Measurements from ENCODE around the gene NUTM2D.
"Not testable (repeated sequence)": the region's sequence is repeated elsewhere in the genome, so short reads cannot be mapped to it uniquely, and the experiment has no call there.

DNA sequence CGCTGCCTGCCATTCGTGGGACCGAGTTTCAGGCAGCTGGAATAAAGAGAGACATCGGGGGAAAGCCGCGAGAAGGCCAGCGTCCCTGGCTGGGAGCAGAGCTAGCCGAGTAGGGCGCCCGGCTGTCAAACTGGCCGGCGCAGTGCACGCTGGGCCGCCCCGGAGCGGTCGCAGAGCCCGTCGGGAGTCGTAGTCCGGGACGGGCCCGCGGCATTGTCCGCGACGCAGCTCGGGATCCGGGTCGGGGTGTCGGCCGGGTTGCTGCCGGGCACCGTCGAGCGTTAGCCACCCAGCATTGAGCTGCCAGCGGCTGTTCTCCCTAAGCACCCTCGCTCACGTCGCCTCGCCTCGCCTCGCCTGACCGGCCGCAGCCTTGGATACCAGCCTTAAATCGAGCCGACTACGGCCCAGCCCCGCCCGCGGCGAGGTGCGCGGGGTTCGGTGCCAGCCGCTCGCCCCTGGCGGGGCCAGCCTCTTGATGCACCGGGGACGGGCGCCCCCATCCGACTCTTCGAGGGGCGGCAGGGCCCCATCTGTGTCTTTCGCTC is 14.8 kb upstream of the NUTM2D start:
- TF ChIP-seq, protein P1, sequence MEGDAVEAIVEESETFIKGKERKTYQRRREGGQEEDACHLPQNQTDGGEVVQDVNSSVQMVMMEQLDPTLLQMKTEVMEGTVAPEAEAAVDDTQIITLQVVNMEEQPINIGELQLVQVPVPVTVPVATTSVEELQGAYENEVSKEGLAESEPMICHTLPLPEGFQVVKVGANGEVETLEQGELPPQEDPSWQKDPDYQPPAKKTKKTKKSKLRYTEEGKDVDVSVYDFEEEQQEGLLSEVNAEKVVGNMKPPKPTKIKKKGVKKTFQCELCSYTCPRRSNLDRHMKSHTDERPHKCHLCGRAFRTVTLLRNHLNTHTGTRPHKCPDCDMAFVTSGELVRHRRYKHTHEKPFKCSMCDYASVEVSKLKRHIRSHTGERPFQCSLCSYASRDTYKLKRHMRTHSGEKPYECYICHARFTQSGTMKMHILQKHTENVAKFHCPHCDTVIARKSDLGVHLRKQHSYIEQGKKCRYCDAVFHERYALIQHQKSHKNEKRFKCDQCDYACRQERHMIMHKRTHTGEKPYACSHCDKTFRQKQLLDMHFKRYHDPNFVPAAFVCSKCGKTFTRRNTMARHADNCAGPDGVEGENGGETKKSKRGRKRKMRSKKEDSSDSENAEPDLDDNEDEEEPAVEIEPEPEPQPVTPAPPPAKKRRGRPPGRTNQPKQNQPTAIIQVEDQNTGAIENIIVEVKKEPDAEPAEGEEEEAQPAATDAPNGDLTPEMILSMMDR (IDR thresholded peaks at IDR 0.05; ENCODE audit: low read length): peak; percentile 13; the same call in 1 of the 2 replicates
- not testable (repeated sequence) for TF ChIP-seq EZH2 (optimal IDR thresholded peaks at IDR 0.05; ENCODE audit: low read depth, low read length); EZH2phosphoT487 (IDR thresholded peaks at IDR 0.05; ENCODE audit: low read length)
